ENCODE measurements around the gene RAPGEF4. TPM values are rescaled to one million over a fixed set of nuclear protein-coding genes. Genes with fewer than 3 reads are reported as not detected.

RAPGEF4 gene
- total RNA-seq, 1 experiment from 2014 or later, result 2.2 TPM

- ATAC-seq (no peak), DNase-seq (ENCODE audit: low spot score) (no peak)
- Mint-ChIP-seq H3K36me3 (no peaks in the 10 kb centered on the region), H3K27me3 (ENCODE audit: low read depth) (no peaks in the 10 kb centered on the region), H3K4me3 (no peak overlapping the region), H3K27ac (no peak overlapping the region), H3K4me1 (peaks cover 7% of the 10 kb centered on the region), H3K9me3 (no peaks in the 10 kb centered on the region)
- TF ChIP-seq, protein P1, sequence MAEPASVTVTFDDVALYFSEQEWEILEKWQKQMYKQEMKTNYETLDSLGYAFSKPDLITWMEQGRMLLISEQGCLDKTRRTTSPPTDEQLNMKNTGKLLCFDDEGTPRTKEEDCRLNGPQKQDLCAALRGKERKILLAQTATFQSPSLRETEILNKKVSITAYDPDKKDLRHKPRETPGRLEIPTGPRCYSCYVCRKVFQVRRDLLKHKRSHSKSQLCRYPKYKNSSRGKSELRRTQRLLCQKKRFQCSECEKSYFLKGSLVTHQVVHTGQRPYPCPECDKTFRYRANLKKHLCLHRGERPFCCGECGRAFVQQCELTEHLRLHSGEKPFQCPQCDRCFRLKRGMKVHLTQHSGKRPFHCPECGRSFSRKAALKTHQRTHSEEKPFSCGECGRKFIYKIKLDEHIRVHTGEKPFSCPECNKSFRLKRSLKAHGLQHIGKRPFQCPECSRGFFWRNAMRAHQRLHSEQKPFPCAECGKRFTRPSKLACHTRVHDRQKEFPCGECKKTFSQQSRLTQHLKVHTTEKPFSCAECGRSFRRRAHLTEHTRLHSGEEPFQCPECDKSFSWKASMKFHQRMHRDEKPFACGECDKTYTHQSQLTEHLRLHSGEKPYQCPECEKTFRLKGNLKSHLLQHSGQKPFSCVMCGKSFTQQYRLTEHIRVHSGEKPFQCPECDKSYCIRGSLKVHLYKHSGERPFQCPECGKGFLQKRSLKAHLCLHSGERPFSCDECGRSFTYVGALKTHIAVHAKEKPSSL (CRISPR knock-in tag; conservative IDR thresholded peaks at IDR 0.05), result no peak
- TF ChIP-seq FOXP1 (CRISPR knock-in tag; IDR thresholded peaks at IDR 0.05; ENCODE audit: borderline replicate concordance), result no peak
- TF ChIP-seq, protein P2, sequence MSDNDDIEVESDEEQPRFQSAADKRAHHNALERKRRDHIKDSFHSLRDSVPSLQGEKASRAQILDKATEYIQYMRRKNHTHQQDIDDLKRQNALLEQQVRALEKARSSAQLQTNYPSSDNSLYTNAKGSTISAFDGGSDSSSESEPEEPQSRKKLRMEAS (CRISPR knock-in tag; IDR thresholded peaks at IDR 0.05), result no peak
- TF ChIP-seq GABPB1 (CRISPR knock-in tag; IDR thresholded peaks at IDR 0.05), result no peak
- TF ChIP-seq MXD4 (CRISPR knock-in tag; IDR thresholded peaks at IDR 0.05; ENCODE audit: borderline replicate concordance), result no peak
- TF ChIP-seq TP53 (CRISPR knock-in tag; IDR thresholded peaks at IDR 0.05), result no peak
- TF ChIP-seq ZNF396 (CRISPR knock-in tag; IDR thresholded peaks at IDR 0.05; ENCODE audit: borderline replicate concordance), result no peak
- TF ChIP-seq USF2 (CRISPR knock-in tag; IDR thresholded peaks at IDR 0.05), result no peak
- no peak for TF ChIP-seq ZNF232 (CRISPR knock-in tag; IDR thresholded peaks at IDR 0.05)
- TF ChIP-seq PREB (CRISPR knock-in tag; IDR thresholded peaks at IDR 0.05; ENCODE audit: borderline replicate concordance), result no peak
- TF ChIP-seq ZNF671 (CRISPR knock-in tag; IDR thresholded peaks at IDR 0.05), result no peak
- TF ChIP-seq IRF2 (CRISPR knock-in tag; IDR thresholded peaks at IDR 0.05; ENCODE audit: borderline replicate concordance, low read depth), result no peak
- no peak for TF ChIP-seq TCF7 (CRISPR knock-in tag; IDR thresholded peaks at IDR 0.05; ENCODE audit: low read depth)
- TF ChIP-seq PRDM15 (CRISPR knock-in tag; IDR thresholded peaks at IDR 0.05), result no peak
- TF ChIP-seq GRHL2 (CRISPR knock-in tag; IDR thresholded peaks at IDR 0.05; ENCODE audit: insufficient replicate concordance, severe bottlenecking), result no peak
- no peak for TF ChIP-seq ZNF138 (CRISPR knock-in tag; conservative IDR thresholded peaks at IDR 0.05)
- no peak for TF ChIP-seq FOXJ3 (CRISPR knock-in tag; IDR thresholded peaks at IDR 0.05; ENCODE audit: borderline replicate concordance)
- TF ChIP-seq, protein P3, sequence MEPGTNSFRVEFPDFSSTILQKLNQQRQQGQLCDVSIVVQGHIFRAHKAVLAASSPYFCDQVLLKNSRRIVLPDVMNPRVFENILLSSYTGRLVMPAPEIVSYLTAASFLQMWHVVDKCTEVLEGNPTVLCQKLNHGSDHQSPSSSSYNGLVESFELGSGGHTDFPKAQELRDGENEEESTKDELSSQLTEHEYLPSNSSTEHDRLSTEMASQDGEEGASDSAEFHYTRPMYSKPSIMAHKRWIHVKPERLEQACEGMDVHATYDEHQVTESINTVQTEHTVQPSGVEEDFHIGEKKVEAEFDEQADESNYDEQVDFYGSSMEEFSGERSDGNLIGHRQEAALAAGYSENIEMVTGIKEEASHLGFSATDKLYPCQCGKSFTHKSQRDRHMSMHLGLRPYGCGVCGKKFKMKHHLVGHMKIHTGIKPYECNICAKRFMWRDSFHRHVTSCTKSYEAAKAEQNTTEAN (CRISPR knock-in tag; IDR thresholded peaks at IDR 0.05), result no peak
- TF ChIP-seq ATF3 (CRISPR knock-in tag; conservative IDR thresholded peaks at IDR 0.05), result no peak
- TF ChIP-seq ZNF219 (CRISPR knock-in tag; IDR thresholded peaks at IDR 0.05; ENCODE audit: borderline replicate concordance), result no peak
- POLR2A ChIA-PET, result no interaction called here
- CTCF ChIA-PET, result no interaction called here
Observed at GRCh38 chr2:172986040-172986439, 250.4 kb downstream of the RAPGEF4 start.
